Stimulated activated CD8-positive, alpha-beta memory T cell treated with anti-CD3 and anti-CD28 coated beads, Interleukin-4, amount 100 ng/mL, for 48 hours (primary cell): ENCODE results near the gene SLC9B1.
"Not testable (repeated sequence)": the region's sequence is repeated elsewhere in the genome, so short reads cannot be mapped to it uniquely, and the experiment has no call there.

Experiments used
- DNase-seq: peaks from one replicate; pipeline ENCODE4 v3.0.0-alpha.2; 2020

The SLC9B1 gene

GRCh38 chr4:102871772-102872171, 147.7 kb downstream of the SLC9B1 start:
- no peak for DNase-seq

- DNase-seq = no peak
Measured at GRCh38 chr4:102869569-102870197, 149.8 kb downstream of the SLC9B1 start.

- peak; percentile 92 for DNase-seq
Measured at GRCh38 chr4:102868781-102869568, 150.5 kb downstream of the SLC9B1 start, which contains the start of gene CISD2. CISD2 (plus strand) TSS chr4:102868992; CDS start chr4:102869085, 93 bp downstream.

GRCh38 chr4:102868153-102868780, 151.2 kb downstream of the SLC9B1 start:
- DNase-seq = peak; percentile 57

GRCh38 chr4:102867278-102868152, 152.0 kb downstream of the SLC9B1 start:
- no peak for DNase-seq

- DNase-seq = not testable (repeated sequence)
Measured at GRCh38 chr4:102865327-102865726, 154.2 kb downstream of the SLC9B1 start.

- DNase-seq = no peak
Measured at GRCh38 chr4:102862747-102863146, 156.8 kb downstream of the SLC9B1 start.

- DNase-seq = no peak
Measured at GRCh38 chr4:102862016-102862415, 157.5 kb downstream of the SLC9B1 start.

- no peak for DNase-seq
Measured at GRCh38 chr4:102860611-102861324, 158.7 kb downstream of the SLC9B1 start.

GRCh38 chr4:102858828-102859464, 160.6 kb downstream of the SLC9B1 start:
- DNase-seq = no peak
